Right cardiac atrium (tissue), 5 donors: ENCODE results near the gene ARID1A. TPM values are rescaled to one million over a fixed set of nuclear protein-coding genes. Genes with fewer than 3 reads are reported as not detected.
A peak's percentile ranks its signal among the peaks of the same experiment; 100 is the strongest.

Experiments
- ATAC-seq, 2 donors: fragments of 200-7000 bp; cut with Tn5 transposase; one replicate each; pipeline versions ENCODE4 v1.8.0 to v1.9.1; 2020; ENCODE audit warnings: moderate library complexity in 2 of 2, mild to moderate bottlenecking in 1 of 2
- DNase-seq, 3 donors: peaks; one replicate each; pipeline ENCODE4 v3.0.0-alpha.2; 2020
- H3K27ac ChIP-seq: one replicate; pipeline ENCODE4 v1.5.1; 2013; ENCODE audit warnings: mild to moderate bottlenecking, low read length, control low read depth, moderate library complexity
- H3K27me3 ChIP-seq: one replicate; pipeline ENCODE4 v1.6.1; 2013; ENCODE audit not compliant: control insufficient read depth, insufficient read depth
- H3K4me1 ChIP-seq: one replicate; pipeline ENCODE4 v1.6.1; 2013; ENCODE audit warnings: low read length; ENCODE audit not compliant: control insufficient read depth, insufficient read depth
- H3K4me3 ChIP-seq: one replicate; pipeline ENCODE4 v1.5.1; 2013; ENCODE audit warnings: low read length, control low read depth
- H3K9me3 ChIP-seq: one replicate; pipeline ENCODE4 v1.6.1; 2013; ENCODE audit warnings: low read length; ENCODE audit not compliant: control insufficient read depth
- WGBS: extraction: QIAGEN DNeasy Blood & Tissue Kit; methylation state at CpG from one replicate; pipeline ENCODE4 v1.1.7; 2013; 5-methylcytosine and 5-hydroxymethylcytosine counted together
- intact Hi-C, 4 donors: fragments of 100-400 bp; cut with DNase I; formaldehyde crosslinking; loops; one replicate each; pipeline versions ENCODE4 v1.11.0 to v1.14.0; 2022 to 2023
- polyA plus RNA-seq: library from polyadenylated mRNA; stranded (reverse); fragments of 200-250 nt; gene quantifications from one replicate; pipeline ENCODE4 v1.2.3, GENCODE V29; 2013
- total RNA-seq, 4 donors: library from RNA; stranded (reverse); fragmentation: NEBNext Ultra II Directional; extraction: Animal tissue kit (Norgen Biotek cat#: 25700); gene quantifications; one replicate each; pipeline ENCODE4 v1.2.1, GENCODE V29; 2021
- donor health status: healthy with polysubstance abuse.
- donor health status: DM: no; HTN: yes; CAD: no.
- donor health status: DM: no; HTN: no; CAD: no.
- donor health status: DM: no; HTN: yes; CAD: no; lungs with severe emphysema.
- donor health status: DM: yes; HTN: yes; CAD: no.

ARID1A gene
- total and polyA plus RNA-seq, 5 donors: 15.7 to 45.3 (median 37.6) TPM

DNA sequence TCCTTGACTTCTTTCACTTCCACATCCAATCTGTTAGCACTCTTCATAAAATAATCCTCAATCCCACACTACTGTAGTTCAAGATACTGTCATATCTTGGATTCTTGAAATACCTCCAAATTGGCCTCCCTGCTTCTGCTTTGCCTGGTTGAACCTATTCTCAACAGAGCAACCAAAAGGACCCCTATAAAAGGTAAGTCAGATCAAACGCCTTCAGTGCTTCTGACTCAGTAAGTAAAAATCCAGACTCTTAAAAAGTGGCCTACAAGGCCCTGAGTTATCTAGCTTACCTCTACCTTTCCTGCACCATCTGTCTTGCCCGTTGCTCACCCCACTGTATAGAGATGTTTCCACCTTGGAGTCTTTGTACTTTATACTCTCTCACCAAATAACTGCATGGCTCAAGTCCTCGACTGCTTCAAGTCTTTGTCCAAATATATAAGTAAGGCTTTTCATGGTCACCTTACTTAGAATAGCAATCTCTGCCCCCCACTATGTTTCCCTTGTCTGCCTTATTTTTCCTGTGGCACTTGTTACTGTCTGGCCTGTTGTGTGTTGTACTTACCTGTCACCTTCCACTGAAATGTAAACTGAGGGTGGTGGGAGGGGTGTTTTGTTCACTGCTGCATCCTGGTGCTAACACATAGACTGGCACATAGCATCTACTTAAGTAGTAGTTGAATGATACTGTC lies 86.9 kb downstream of the ARID1A start:
- DNase-seq: no peak
- 56% methylated on average over 3 of the region's 3 CpGs for WGBS

DNA sequence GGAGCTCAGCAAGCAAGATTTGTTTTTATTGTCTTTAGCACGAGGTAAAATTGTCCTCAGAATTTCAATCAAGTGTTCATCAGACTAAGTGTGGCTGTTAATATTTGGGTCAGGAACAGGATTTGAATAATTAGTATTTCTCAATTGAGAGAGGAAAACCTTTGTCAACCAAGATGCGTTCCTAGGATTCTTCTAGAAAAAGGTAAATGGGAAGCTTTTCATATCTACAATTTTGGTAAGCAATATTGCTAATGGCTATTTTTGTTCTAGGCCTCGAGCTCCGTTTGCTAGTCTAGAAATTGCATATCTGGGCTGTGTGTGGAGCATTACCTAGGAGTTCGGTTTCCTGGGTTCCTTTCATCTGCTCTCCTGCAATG lies 87.8 kb downstream of the ARID1A start:
- peak overlapping the region; percentile 80 for H3K27ac ChIP-seq
- peaks cover 16% of the 10 kb centered on the region for H3K4me1 ChIP-seq
- no peak overlapping the region for H3K4me3 ChIP-seq
- DNase-seq: no peak
- no peaks in the 10 kb centered on the region for H3K9me3 ChIP-seq
- no peak for ATAC-seq
- H3K27me3 ChIP-seq: no peaks in the 10 kb centered on the region
- WGBS: 68% methylated on average over 5 of the region's 5 CpGs
- intact Hi-C loops: loop anchor here in 2 of 4 donors (10.0 kb wide), 2 partner anchors 79 to 279 kb away; no protein-coding TSS in a partner anchor

More for the DNA sequence above, 86.9 kb downstream of the ARID1A start:
- intact Hi-C loops: loop anchor here in 2 of 4 donors (10.0 kb wide), 2 partner anchors 78 to 278 kb away; no protein-coding TSS in a partner anchor
- Histone ChIP-seq H3K27me3 (no peaks in the 10 kb centered on the region), H3K4me3 (no peak overlapping the region), H3K4me1 (peaks cover 16% of the 10 kb centered on the region), H3K27ac (peak overlapping the region; percentile 6), H3K9me3 (no peaks in the 10 kb centered on the region)
- ATAC-seq: no peak

DNA sequence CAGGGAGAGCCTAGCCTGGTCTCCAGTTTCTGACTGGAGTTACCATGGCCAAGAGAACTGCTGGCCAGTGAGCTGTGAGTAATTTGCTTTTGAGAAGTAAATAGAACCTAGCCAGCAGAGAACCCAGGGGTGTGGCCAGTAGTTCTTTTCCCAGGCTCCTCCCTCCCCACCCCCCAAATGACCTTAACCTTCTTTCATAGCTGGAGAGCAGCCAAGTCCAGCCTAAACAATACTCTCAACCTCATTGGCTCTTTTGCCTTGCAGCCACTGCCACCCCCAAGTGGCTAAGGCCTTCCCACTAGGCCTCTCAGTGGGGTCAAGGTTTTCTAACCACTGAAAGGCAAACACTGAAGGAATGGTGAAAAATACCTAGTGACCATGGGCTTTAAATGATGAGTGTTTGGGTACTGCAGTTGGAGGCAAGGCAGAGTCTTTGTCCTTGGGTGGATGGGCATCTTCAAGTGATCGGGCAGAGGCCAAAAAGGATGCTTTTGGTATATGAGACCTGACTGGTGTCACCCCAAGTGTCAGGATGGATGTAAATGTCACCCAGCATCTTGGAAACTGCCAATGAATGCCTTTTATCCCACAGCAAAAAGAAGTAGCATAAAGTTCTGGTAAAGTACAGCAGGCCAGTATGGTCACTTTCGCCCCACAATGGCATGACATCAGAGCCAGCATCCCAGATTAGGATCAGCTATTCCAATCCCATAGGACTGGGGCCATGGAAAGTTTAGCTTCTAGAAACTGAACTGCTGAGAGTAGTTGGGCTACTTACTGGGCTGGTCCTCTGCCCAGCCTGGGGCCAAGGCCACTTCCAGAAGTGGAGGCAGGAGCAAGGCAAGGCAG lies 88.4 kb downstream of the ARID1A start:
- no peak overlapping the region for H3K4me3 ChIP-seq
- DNase-seq: peak; percentile 73 to 82 (median 82)

DNA sequence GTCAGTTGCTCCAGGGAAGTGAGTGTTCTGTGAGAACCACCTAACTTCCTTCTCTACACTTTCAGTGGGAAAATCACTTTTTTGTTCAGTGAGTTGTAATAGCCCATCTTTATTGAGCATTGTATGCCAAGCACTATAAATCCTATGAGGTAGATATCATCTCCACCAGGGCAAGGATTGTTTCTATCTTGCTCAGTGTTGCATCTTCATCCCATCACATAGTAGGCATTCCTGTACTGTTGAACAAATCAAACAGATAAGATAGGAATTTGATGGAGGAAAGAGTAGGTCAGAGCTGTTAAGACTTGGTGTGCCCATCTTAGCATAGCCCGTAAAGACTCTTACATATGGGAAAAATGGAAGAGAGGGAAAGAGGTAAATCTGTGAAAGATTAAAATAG lies 89.1 kb downstream of the ARID1A start:
- ATAC-seq (no peak), DNase-seq (no peak)
- Histone ChIP-seq H3K4me1 (peaks cover 16% of the 10 kb centered on the region), H3K27ac (peak overlapping the region; percentile 94), H3K9me3 (no peaks in the 10 kb centered on the region), H3K4me3 (no peak overlapping the region), H3K27me3 (no peaks in the 10 kb centered on the region)
- intact Hi-C loops: loop anchor here in 2 of 4 donors (10.0 kb wide), 2 partner anchors 80 to 280 kb away; no protein-coding TSS in a partner anchor
- 92% methylated on average over 1 of the region's 1 CpG for WGBS

More for the DNA sequence above, 88.4 kb downstream of the ARID1A start:
- H3K27ac ChIP-seq: peak overlapping the region; percentile 94
- 81% methylated on average over 2 of the region's 2 CpGs for WGBS
- peak; percentile 40 to 50 for ATAC-seq
- intact Hi-C loops: loop anchor here in 2 of 4 donors (10.0 kb wide), 2 partner anchors 79 to 279 kb away; no protein-coding TSS in a partner anchor
- no peaks in the 10 kb centered on the region for H3K9me3 ChIP-seq
- H3K4me1 ChIP-seq: peaks cover 16% of the 10 kb centered on the region
- H3K27me3 ChIP-seq: no peaks in the 10 kb centered on the region

DNA sequence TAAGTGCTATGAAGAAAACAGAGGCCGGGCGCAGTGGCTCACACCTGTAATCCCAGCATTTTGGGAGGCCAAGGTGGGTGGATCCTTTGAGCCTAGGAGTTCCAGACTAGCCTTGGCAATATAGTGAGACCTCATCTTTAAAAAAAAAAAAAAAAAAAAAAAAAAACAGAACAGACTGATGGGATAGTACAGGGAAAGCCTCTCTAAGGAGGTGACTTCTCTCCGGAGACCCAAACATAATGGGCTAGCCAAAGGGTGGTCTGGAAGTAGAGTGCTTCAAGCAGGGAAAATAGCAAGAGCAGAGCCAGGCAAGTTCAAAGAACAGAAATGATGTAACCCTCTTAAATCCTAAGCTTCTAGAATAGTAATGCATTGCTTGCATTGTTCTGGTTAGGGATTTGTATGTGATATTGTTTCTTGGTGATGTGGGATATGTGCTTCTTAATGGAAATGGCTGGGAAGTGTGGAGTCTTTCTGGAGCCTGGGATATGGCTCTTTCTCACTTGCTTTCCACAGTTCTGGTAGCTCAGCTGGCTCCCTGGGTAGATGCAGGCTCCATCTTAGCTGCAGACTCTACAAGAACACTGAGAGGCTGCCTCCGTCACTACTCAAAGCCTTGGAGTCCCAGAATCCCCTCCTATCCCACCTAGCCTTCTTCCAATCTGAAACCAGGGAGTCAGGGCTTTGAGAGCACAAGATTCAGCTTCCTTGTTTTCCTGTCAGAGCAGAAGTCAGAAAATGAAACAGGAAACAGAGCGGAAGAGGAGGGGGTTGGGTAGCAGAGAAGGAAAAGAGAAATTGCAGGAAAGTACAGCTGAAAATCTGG lies 90.0 kb downstream of the ARID1A start:
- Histone ChIP-seq H3K27ac (peak overlapping the region; percentile 98), H3K4me1 (peaks cover 16% of the 10 kb centered on the region), H3K9me3 (no peaks in the 10 kb centered on the region), H3K27me3 (no peaks in the 10 kb centered on the region), H3K4me3 (no peak overlapping the region)
- intact Hi-C loops: loop anchor here in 3 of 4 donors (2.0 to 10.0 kb wide), 3 partner anchors 81 to 281 kb away; no protein-coding TSS in a partner anchor
- no peak for ATAC-seq
- DNase-seq: no peak
- WGBS: 66% methylated on average over 5 of the region's 5 CpGs

DNA sequence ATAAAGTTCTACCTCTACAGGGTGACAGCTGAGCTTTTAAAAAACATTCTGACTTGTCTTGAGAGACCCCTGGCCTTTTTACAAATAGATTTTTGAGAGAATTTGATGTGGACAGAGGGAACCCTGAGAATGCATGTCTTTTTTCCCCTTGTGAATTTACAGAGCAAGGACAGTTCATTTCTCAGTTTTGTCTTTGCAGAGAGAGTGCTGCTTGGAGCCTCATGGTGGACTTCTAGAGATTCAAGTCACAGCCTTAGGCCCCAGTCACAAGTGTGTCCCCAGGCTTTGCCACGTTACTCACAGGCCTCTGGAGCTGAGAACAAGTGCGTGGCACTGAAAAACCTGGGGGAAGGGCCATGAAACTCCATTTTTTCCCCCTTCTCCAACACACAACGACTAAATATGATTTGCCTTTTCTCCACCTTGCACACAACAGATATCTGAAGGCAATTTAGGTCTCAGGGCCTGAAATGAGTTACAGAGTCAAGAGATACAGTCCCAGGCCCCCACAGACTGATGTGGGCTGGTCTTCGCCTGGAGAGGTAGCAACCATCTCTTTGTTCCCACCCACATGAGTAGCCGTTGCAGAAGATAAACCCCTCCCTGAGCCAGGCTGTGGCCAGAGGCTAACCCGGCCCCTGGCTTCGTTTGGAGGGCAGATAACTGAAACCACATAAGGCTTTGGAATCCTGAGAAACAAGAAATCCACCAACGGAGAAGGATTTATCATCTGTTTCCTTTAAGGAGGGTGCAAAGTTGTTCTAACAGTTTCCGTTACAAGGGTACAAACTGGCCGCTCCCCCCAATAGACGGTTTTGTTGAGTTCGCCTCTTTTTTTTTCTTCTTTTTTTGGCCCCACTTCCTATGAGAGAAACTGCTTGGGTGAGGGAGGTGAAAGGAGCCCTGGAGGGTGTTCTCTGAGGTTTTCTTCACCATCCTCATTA lies 90.9 kb downstream of the ARID1A start:
- 3% methylated on average over 12 of the region's 12 CpGs for WGBS
- intact Hi-C loops: loop anchor here in 3 of 4 donors (2.0 to 10.0 kb wide), 3 partner anchors 82 to 282 kb away; no protein-coding TSS in a partner anchor
- peaks cover 16% of the 10 kb centered on the region for H3K4me1 ChIP-seq

DNA sequence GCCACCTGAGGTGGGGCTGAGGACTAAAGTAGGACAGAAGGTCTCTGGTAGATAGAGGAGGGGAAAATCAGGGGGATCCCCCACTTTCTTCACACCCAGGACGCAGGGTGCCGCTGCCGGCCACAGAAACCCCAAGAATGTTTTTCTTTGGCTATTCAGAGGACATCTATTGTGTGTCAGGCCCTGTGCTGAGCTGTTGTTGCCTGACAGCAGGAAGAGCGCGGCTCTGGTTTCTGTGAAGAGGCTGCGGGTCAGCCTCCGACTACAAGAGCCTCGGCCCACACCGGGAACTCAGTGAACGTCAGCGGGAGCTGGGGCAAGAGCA lies 91.5 kb downstream of the ARID1A start:
- Histone ChIP-seq H3K27me3 (no peaks in the 10 kb centered on the region), H3K27ac (peak overlapping the region; percentile 100), H3K9me3 (no peaks in the 10 kb centered on the region), H3K4me1 (peaks cover 16% of the 10 kb centered on the region), H3K4me3 (peak overlapping the region; percentile 81)
- DNase-seq (no peak), ATAC-seq (peak in 1 of 2 donors; percentile 11)
- intact Hi-C loops: loop anchor here in 3 of 4 donors (2.0 to 10.0 kb wide), 3 partner anchors 83 to 283 kb away; no protein-coding TSS in a partner anchor
- 2% methylated on average over 11 of the region's 11 CpGs for WGBS

More for the DNA sequence above, 90.9 kb downstream of the ARID1A start:
- Histone ChIP-seq H3K9me3 (no peaks in the 10 kb centered on the region), H3K27ac (peak overlapping the region; percentile 100), H3K27me3 (no peaks in the 10 kb centered on the region), H3K4me3 (peak overlapping the region; percentile 81)
- peak; percentile 77 to 89 (median 88) for DNase-seq
- peak; percentile 63 to 66 for ATAC-seq

DNA sequence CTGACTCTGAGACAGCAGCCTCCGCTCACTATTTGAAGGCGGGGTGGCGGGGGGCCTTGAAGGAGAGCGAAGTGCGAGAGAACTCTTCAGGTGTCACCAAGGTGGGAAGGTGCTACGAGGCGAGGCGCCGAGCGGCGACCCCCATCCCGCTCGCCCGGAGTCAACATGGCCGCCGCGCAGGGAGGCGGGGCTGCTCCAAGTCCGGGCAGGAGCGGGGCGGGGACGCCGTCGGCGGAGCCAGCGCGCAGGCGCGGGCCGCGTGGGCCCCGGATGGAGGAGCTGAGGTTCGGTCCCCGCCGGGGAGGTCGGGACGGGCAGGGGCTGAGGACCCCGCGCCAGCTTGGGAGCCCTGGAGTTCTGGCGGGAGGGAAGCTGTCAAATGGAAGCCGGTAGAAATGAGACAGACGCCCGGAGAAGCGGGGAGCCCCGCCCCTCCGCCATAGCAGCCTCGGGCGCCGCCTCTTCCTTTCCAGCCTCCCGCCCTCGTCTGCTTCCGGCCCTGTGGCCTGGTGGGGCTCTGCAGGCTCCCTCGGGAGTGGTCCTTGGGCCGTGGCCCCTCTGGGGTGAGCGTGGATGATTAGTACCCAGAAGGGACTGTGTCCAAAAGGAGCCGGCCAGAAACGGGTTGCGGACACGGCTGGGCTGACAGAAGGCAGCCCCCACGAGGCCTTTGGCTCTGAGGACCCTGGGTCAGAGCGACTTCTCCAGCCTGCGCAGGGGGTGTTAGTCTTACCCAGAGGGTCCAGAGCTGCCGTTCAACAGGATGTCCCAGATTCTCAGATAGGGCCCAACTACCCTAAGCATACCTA lies 92.1 kb downstream of the ARID1A start, which contains the start of gene PIGV:
Gene PIGV (plus strand): TSS at position 245 of the 809 bp plus-strand sequence. CDS start 2,866 bp downstream, outside the sequence.
- Histone ChIP-seq H3K4me1 (peaks cover 16% of the 10 kb centered on the region), H3K27ac (peak within 1 kb of the TSS; percentile 100), H3K4me3 (peak within 1 kb of the TSS; percentile 81), H3K27me3 (no peaks in the 10 kb centered on the region), H3K9me3 (no peaks in the 10 kb centered on the region)
- peak; percentile 92 for ATAC-seq
- intact Hi-C loops: loop anchor here (2.0 to 10.0 kb wide), 5 partner anchors 83 to 283 kb away; no protein-coding TSS in a partner anchor
- under 1% methylated on average over 63 of the region's 63 CpGs for WGBS
- peak; percentile 89 to 97 (median 96) for DNase-seq

DNA sequence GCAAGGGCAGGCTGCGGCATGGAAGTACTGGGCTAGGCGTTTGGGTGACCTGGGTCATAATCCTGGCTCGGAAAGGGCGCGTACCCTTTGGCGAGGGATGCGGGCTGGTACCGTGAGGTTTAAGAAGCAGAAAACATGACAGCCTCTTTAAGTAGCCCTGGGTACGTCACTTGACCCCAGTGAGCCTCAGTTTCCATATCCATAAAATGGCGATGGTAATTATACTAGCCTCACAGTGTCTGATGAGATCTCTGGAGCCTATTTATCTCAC lies 92.6 kb downstream of the ARID1A start:
- peak overlapping the region; percentile 100 for H3K27ac ChIP-seq
- ATAC-seq (no peak), DNase-seq (peak in 1 of 3 donors; percentile 74)
- intact Hi-C loops: loop anchor here (2.0 to 10.0 kb wide), 5 partner anchors 84 to 284 kb away; no protein-coding TSS in a partner anchor
- H3K27me3 ChIP-seq: no peaks in the 10 kb centered on the region
- H3K4me3 ChIP-seq: peak overlapping the region; percentile 81
- WGBS: 6% methylated on average over 10 of the region's 10 CpGs
- no peaks in the 10 kb centered on the region for H3K9me3 ChIP-seq
- peaks cover 16% of the 10 kb centered on the region for H3K4me1 ChIP-seq
